DOHH2 (cell line): ENCODE measurements around the gene HEXIM2.

ENCODE experiments used
- H3F3A ChIP-seq: fragments of 200-600 bp; sonication (generic), shearing (Covaris generic); 2 replicates; pipeline ENCODE4 v1.6.0; 2016; ENCODE audit warnings: antibody characterized with exemption, mild to moderate bottlenecking; ENCODE audit not compliant: control insufficient read depth, insufficient read depth
- H3K27ac ChIP-seq: fragments of 200-600 bp; sonication (generic); 2 replicates; pipeline ENCODE4 v1.5.1; 2014; ENCODE audit warnings: low read depth, mild to moderate bottlenecking, low read length, moderate library complexity
- H3K27me3 ChIP-seq: fragments of 200-600 bp; sonication (generic); 2 replicates; pipeline ENCODE4 v1.6.1; 2014; ENCODE audit warnings: mild to moderate bottlenecking, low read length, mixed read lengths; ENCODE audit not compliant: control insufficient read depth
- H3K36me3 ChIP-seq: fragments of 200-600 bp; sonication (generic); 2 replicates; pipeline ENCODE4 v1.6.1; 2014; ENCODE audit warnings: mild to moderate bottlenecking, low read length, moderate library complexity, mixed read lengths; ENCODE audit not compliant: control insufficient read depth
- H3K4me1 ChIP-seq: fragments of 200-600 bp; sonication (generic); 2 replicates; pipeline ENCODE4 v1.6.1; 2014; ENCODE audit warnings: mild to moderate bottlenecking, low read length, mixed read lengths; ENCODE audit not compliant: control insufficient read depth
- H3K4me2 ChIP-seq: fragments of 200-600 bp; sonication (generic); 2 replicates; pipeline ENCODE4 v1.6.0; 2014; ENCODE audit warnings: mild to moderate bottlenecking, low read length, moderate library complexity
- H3K4me3 ChIP-seq: fragments of 200-600 bp; sonication (generic); 2 replicates; pipeline ENCODE4 v1.5.1; 2014; ENCODE audit warnings: mild to moderate bottlenecking, low read length, mixed read lengths
- H3K79me2 ChIP-seq: fragments of 200-600 bp; sonication (generic); 2 replicates; pipeline ENCODE4 v1.6.1; 2014; ENCODE audit warnings: mild to moderate bottlenecking, low read length, mixed read lengths; ENCODE audit not compliant: control insufficient read depth
- H3K9me2 ChIP-seq: fragments of 200-600 bp; sonication (generic); replicated peaks from 2 replicates; pipeline ENCODE4 v1.6.1; 2014; ENCODE audit warnings: mild to moderate bottlenecking, low read length, mixed read lengths; ENCODE audit not compliant: control insufficient read depth
- H3K9me3 ChIP-seq: fragments of 200-600 bp; sonication (generic); 2 replicates; pipeline ENCODE4 v1.6.1; 2014; ENCODE audit warnings: antibody characterized with exemption, low read length, mixed read lengths; ENCODE audit not compliant: control insufficient read depth, insufficient read depth
- H4K20me1 ChIP-seq: fragments of 200-600 bp; sonication (generic); 2 replicates; pipeline ENCODE4 v1.6.0; 2014; ENCODE audit warnings: low read depth, mild to moderate bottlenecking, antibody characterized with exemption, low read length, moderate library complexity; ENCODE audit not compliant: control insufficient read depth, insufficient read depth
- CTCF ChIP-seq: fragments of 200-600 bp; sonication (generic); IDR thresholded peaks from one replicate; pipeline ENCODE4 v1.5.1; 2014; ENCODE audit warnings: antibody characterized with exemption, mild to moderate bottlenecking, low read depth, low read length; ENCODE audit not compliant: poor library complexity, severe bottlenecking
- EZH2phosphoT487 ChIP-seq: fragments of 200-600 bp; sonication (generic); IDR thresholded peaks from 2 replicates; pipeline ENCODE4 v1.6.1; 2017; ENCODE audit warnings: borderline replicate concordance, mild to moderate bottlenecking, antibody characterized with exemption, low read length, moderate library complexity, mixed read lengths

Gene HEXIM2

GRCh38 chr17:45116434-45117016 lies 45.1 kb upstream of the HEXIM2 start:
- Histone ChIP-seq H3K27me3 (no peaks in the 10 kb centered on the region), H3K27ac (no peak overlapping the region), H3K36me3 (no peaks in the 10 kb centered on the region), H3K4me1 (peaks cover 9% of the 10 kb centered on the region), H3K4me3 (no peak overlapping the region), H3K9me3 (no peaks in the 10 kb centered on the region), H3K79me2 (no peaks in the 10 kb centered on the region), H3K4me2 (no peak overlapping the region), H3K9me2 (no peaks in the 10 kb centered on the region), H4K20me1 (no peaks in the 10 kb centered on the region), H3F3A (no peaks in the 10 kb centered on the region)
- TF ChIP-seq CTCF (no peak), EZH2phosphoT487 (no peak)

- H3K4me2 ChIP-seq: no peak overlapping the region
- no peak for TF ChIP-seq CTCF
- H3K79me2 ChIP-seq: no peaks in the 10 kb centered on the region
- no peaks in the 10 kb centered on the region for H3K9me2 ChIP-seq
- H3K4me1 ChIP-seq: peaks cover under 1% of the 10 kb centered on the region
- no peak overlapping the region for H3K27ac ChIP-seq
- H3F3A ChIP-seq: no peaks in the 10 kb centered on the region
- H3K9me3 ChIP-seq: no peaks in the 10 kb centered on the region
- H3K36me3 ChIP-seq: no peaks in the 10 kb centered on the region
- no peaks in the 10 kb centered on the region for H3K27me3 ChIP-seq
- no peaks in the 10 kb centered on the region for H4K20me1 ChIP-seq
- H3K4me3 ChIP-seq: no peak overlapping the region
Observed at GRCh38 chr17:45117334-45117733, 44.3 kb upstream of the HEXIM2 start.

- H3K27ac ChIP-seq: no peak overlapping the region
- H3K4me1 ChIP-seq: no peaks in the 10 kb centered on the region
- H3K4me3 ChIP-seq: no peak overlapping the region
- no peaks in the 10 kb centered on the region for H3K27me3 ChIP-seq
- TF ChIP-seq CTCF: no peak
- TF ChIP-seq EZH2phosphoT487: no peak
- H3K4me2 ChIP-seq: no peak overlapping the region
- H3K9me2 ChIP-seq: no peaks in the 10 kb centered on the region
- H3K36me3 ChIP-seq: no peaks in the 10 kb centered on the region
- H3K79me2 ChIP-seq: no peaks in the 10 kb centered on the region
- H3K9me3 ChIP-seq: no peaks in the 10 kb centered on the region
- H3F3A ChIP-seq: no peaks in the 10 kb centered on the region
- no peaks in the 10 kb centered on the region for H4K20me1 ChIP-seq
Observed at GRCh38 chr17:45117848-45118646, 43.6 kb upstream of the HEXIM2 start.
